Activated naive CD8-positive, alpha-beta T cell (primary cell): ENCODE results near the gene TPST2.

ENCODE experiments used
- H3K27ac Mint-ChIP-seq: one replicate; pipeline ENCODE4 v1.8.0; 2021; ENCODE audit warnings: mixed read lengths
- H3K27me3 Mint-ChIP-seq: one replicate; pipeline ENCODE4 v1.8.0; 2021; ENCODE audit warnings: mixed read lengths
- H3K36me3 Mint-ChIP-seq: one replicate; pipeline ENCODE4 v1.8.0; 2021; ENCODE audit warnings: mixed read lengths
- H3K4me1 Mint-ChIP-seq: one replicate; pipeline ENCODE4 v1.8.0; 2021; ENCODE audit warnings: low read depth, mixed read lengths
- H3K4me3 Mint-ChIP-seq: one replicate; pipeline ENCODE4 v1.8.0; 2021; ENCODE audit warnings: mild to moderate bottlenecking, mixed read lengths
- H3K9me3 Mint-ChIP-seq: one replicate; pipeline ENCODE4 v1.8.0; 2021; ENCODE audit warnings: low read depth, mixed read lengths

The TPST2 gene

DNA sequence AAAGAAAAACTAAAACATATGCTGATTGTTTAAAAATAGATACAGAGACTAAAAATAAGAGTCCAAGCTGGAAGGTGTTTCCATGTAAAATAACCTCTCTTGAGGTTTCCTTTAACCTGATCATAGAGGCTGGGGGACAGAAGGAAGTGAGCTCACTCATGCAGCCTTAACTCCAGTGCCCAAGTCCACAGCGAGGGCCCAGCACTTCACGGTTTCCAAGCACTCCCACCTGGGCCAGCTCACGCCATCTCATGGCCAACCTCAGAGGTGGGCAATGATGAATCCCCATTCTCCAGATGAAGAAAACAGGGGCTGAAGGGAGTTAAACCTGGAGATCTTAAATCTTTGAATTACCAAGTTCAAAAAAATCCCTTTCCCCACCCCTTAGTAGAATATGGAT is 62.8 kb downstream of the TPST2 start:
- Mint-ChIP-seq H3K27ac (no peak overlapping the region), H3K9me3 (no peaks in the 10 kb centered on the region), H3K4me3 (no peak overlapping the region), H3K4me1 (no peaks in the 10 kb centered on the region), H3K27me3 (no peaks in the 10 kb centered on the region), H3K36me3 (peaks cover 5% of the 10 kb centered on the region)

- Mint-ChIP-seq H3K4me3 (no peak overlapping the region), H3K27ac (peak overlapping the region; percentile 12), H3K36me3 (peaks cover 3% of the 10 kb centered on the region), H3K4me1 (no peaks in the 10 kb centered on the region), H3K27me3 (no peaks in the 10 kb centered on the region), H3K9me3 (no peaks in the 10 kb centered on the region)
Observed at GRCh38 chr22:26525946-26526564, 63.9 kb downstream of the TPST2 start.

- Mint-ChIP-seq H3K9me3 (no peaks in the 10 kb centered on the region), H3K27me3 (no peaks in the 10 kb centered on the region), H3K36me3 (peaks cover 2% of the 10 kb centered on the region), H3K4me3 (no peak overlapping the region), H3K27ac (no peak overlapping the region), H3K4me1 (no peaks in the 10 kb centered on the region)
Observed at GRCh38 chr22:26524870-26525269, 65.1 kb downstream of the TPST2 start.

DNA sequence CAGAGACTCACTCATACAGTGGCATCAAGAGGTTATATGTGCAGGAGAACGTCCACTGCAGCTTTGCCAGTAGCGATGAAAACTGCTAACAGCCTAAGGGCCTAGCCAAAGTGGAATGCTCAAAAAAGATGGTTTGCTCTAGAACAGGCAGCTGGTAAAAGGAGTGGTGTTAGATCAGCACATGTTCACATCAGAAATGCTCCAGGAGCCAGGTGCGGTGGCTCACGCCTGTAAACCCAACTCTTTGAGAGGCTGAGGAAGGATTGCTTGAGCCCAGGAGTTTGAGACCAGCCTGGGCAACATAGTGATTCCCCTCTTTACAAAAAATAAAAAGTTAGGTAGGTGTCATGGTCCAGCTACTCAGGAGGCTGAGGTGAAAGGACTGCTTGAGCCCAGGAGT is 67.3 kb downstream of the TPST2 start:
- Mint-ChIP-seq H3K9me3 (no peaks in the 10 kb centered on the region), H3K36me3 (peaks cover 2% of the 10 kb centered on the region), H3K27me3 (no peaks in the 10 kb centered on the region), H3K4me1 (no peaks in the 10 kb centered on the region), H3K27ac (peak overlapping the region; percentile 28), H3K4me3 (no peak overlapping the region)

DNA sequence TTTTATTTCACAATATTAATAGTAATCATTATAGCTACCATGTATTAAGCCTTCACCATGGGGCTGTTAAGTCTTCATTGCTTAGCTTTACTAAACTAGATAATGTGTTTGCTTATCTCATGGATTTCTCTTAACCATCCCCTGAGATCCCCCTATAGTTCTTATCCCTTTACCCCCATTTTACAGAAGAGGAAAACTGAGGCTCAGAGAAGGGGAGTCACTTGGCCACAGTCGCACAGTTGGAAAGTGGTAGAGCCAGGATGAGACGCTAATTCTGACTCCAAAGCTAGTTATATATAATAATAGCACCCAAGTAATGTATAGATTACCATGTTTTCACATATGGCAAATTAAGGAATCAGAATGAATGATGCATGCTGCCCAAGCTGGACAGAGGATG is 67.9 kb downstream of the TPST2 start:
- Mint-ChIP-seq H3K4me3 (no peak overlapping the region), H3K27ac (peak overlapping the region; percentile 47), H3K36me3 (peaks cover 2% of the 10 kb centered on the region), H3K4me1 (no peaks in the 10 kb centered on the region), H3K27me3 (no peaks in the 10 kb centered on the region), H3K9me3 (no peaks in the 10 kb centered on the region)

DNA sequence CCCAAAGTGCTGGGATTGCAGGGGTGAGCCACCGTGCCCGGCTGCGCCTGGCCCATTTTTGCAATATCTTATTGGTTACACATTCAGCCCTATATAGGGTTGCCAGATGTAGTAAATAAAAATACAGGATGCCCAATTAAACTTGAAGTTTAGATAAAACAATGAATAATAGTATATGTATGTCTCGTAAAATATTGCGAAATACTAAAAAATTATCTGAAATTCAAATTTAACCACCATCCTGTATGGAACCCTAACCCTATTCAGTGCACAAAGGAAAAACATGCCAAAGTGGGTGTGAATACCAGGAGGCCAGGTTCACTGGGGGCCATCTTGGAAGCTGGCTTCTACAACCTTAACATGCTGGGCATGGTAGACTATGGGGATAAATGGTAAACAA is 72.5 kb downstream of the TPST2 start:
- Mint-ChIP-seq H3K4me3 (no peak overlapping the region), H3K27me3 (no peaks in the 10 kb centered on the region), H3K27ac (no peak overlapping the region), H3K4me1 (peaks cover 17% of the 10 kb centered on the region), H3K36me3 (no peaks in the 10 kb centered on the region), H3K9me3 (no peaks in the 10 kb centered on the region)

- Mint-ChIP-seq H3K36me3 (no peaks in the 10 kb centered on the region), H3K4me1 (peaks cover 22% of the 10 kb centered on the region), H3K27ac (no peak overlapping the region), H3K4me3 (no peak overlapping the region), H3K27me3 (no peaks in the 10 kb centered on the region), H3K9me3 (no peaks in the 10 kb centered on the region)
Observed at GRCh38 chr22:26516503-26516902, 73.4 kb downstream of the TPST2 start.

DNA sequence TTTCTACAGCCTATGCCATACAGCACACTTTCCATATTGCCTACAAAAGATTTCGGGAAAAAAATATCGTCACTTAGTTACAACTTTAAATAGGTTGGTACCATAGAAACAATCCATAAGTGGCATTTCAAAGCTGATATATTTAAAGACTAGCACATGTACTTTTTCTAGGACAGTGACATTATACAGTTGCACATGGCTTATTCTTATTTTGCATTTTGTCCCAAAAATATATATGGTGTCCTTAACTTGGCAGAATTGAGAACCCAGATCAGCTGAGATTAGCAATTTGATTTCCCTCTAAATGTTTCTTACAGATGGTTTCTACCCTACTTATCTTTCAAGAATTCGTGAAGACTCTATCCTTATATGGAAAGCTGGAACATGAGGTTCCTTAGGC is 74.0 kb downstream of the TPST2 start:
- Mint-ChIP-seq H3K27ac (no peak overlapping the region), H3K27me3 (no peaks in the 10 kb centered on the region), H3K36me3 (no peaks in the 10 kb centered on the region), H3K9me3 (no peaks in the 10 kb centered on the region), H3K4me3 (no peak overlapping the region), H3K4me1 (peaks cover 28% of the 10 kb centered on the region)

GRCh38 chr22:26514419-26515161 is 75.3 kb downstream of the TPST2 start:
- H3K4me1 Mint-ChIP-seq: peaks cover 36% of the 10 kb centered on the region
- peak overlapping the region; percentile 13 for H3K4me3 Mint-ChIP-seq
- no peaks in the 10 kb centered on the region for H3K9me3 Mint-ChIP-seq
- H3K36me3 Mint-ChIP-seq: peaks cover 2% of the 10 kb centered on the region
- H3K27ac Mint-ChIP-seq: peak overlapping the region; percentile 54
- H3K27me3 Mint-ChIP-seq: no peaks in the 10 kb centered on the region

- peak overlapping the region; percentile 100 for H3K4me3 Mint-ChIP-seq
Observed at GRCh38 chr22:26513838-26514237, 76.1 kb downstream of the TPST2 start.

DNA sequence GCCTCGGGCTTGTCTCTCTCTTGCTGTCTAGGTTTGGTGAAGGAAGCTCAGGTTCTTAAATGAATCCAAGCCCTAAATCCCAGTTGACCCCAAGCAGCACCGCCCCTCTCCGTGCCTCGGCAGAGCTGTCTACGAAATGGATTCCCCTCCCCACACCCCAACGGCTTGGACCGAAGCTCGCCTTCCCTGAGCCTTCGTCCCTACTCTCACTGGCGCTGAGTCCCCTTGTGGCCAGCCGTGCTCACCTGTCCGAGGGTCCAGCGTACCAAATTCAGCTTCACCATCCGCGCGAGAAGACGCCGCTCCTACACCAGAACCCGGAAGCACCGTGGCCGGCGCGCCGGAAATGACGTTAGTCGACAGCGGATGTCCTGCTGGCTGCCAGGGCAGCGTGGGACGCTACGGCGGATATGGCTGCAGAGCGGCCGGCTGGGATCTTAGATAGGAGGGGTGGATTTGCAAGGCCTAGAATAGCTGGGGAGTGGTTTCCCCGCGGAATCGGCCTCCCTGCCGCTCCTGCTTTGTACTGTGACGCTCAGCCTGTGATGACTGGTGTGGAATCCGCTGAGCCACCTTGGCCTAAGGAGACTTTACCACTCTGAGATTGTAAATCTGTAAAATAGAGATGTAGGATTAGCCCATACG is 77.7 kb downstream of the TPST2 start, which contains the start of gene TFIP11:
Gene TFIP11 (minus strand): TSS at position 325 of the 645 bp plus-strand sequence. CDS start 2,201 bp downstream, outside the sequence.
- Mint-ChIP-seq H3K27ac (peak within 1 kb of the TSS; percentile 95), H3K27me3 (no peaks in the 10 kb centered on the region), H3K4me1 (peaks cover 39% of the 10 kb centered on the region)

More at GRCh38 chr22:26513838-26514237, 76.1 kb downstream of the TPST2 start:
- Mint-ChIP-seq H3K4me1 (peaks cover 39% of the 10 kb centered on the region), H3K27ac (peak overlapping the region; percentile 54), H3K9me3 (no peaks in the 10 kb centered on the region), H3K27me3 (no peaks in the 10 kb centered on the region), H3K36me3 (peaks cover 6% of the 10 kb centered on the region)

DNA sequence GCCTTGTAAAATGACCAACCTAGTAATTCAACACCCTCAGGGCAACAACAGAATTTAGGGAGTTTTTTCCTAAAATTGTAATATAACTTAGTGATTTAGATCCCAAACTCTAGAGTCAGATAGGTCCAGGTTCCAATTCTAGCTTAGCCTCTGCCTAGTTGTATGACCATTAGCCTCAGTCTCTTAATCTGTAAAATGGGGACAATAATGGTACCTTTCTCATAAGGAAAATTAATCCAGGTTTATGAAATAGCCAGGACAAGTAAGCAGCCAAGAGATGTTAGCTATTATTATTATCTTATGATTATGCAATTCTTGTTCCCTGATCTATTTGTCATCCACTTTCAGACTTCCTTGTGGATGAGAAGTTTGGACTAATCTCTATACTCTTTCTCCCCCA is 81.8 kb downstream of the TPST2 start:
- Mint-ChIP-seq H3K36me3 (peaks cover 12% of the 10 kb centered on the region), H3K27me3 (no peaks in the 10 kb centered on the region), H3K9me3 (no peaks in the 10 kb centered on the region), H3K27ac (no peak overlapping the region), H3K4me3 (no peak overlapping the region), H3K4me1 (peaks cover 42% of the 10 kb centered on the region)

More for the DNA sequence above, 77.7 kb downstream of the TPST2 start, which contains the start of gene TFIP11:
- Mint-ChIP-seq H3K36me3 (peaks cover 6% of the 10 kb centered on the region), H3K9me3 (no peaks in the 10 kb centered on the region), H3K4me3 (peak within 1 kb of the TSS; percentile 100)

DNA sequence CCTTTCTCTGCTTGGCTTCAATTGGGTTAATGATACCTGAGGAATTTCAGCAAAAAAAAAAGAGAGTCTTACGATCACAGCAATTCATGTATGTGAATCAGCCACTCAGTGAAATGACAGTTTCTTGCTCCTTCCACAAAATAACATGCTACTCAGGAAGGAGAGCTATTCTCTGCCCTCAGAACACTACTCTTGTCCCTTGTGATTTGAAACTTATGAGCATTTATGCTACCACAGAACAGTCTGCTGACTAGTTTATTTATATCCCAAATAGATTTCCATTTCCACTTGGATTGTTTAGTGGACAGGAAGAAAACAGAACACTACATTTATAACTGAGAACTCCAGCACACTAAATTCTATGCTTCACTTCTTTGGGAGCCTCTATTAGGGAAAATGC is 86.2 kb downstream of the TPST2 start:
- Mint-ChIP-seq H3K4me1 (peaks cover 26% of the 10 kb centered on the region), H3K4me3 (peak overlapping the region; percentile 53), H3K9me3 (no peaks in the 10 kb centered on the region), H3K36me3 (peaks cover 9% of the 10 kb centered on the region), H3K27me3 (no peaks in the 10 kb centered on the region), H3K27ac (peak overlapping the region; percentile 28)

- Mint-ChIP-seq H3K9me3 (no peaks in the 10 kb centered on the region), H3K4me1 (peaks cover 26% of the 10 kb centered on the region), H3K36me3 (peaks cover 9% of the 10 kb centered on the region), H3K27me3 (no peaks in the 10 kb centered on the region), H3K4me3 (peak overlapping the region; percentile 38), H3K27ac (peak overlapping the region; percentile 83)
Observed at GRCh38 chr22:26502688-26503561, 87.0 kb downstream of the TPST2 start.
